ENCODE data around the gene ATF7IP. TPM values are rescaled to one million over a fixed set of nuclear protein-coding genes. Genes with fewer than 3 reads are reported as not detected.

ATF7IP gene
- total and polyA plus RNA-seq, 2 donors (not counting 1 experiment from before 2014, with no cell fraction given), result 28.1 to 208 TPM

DNA sequence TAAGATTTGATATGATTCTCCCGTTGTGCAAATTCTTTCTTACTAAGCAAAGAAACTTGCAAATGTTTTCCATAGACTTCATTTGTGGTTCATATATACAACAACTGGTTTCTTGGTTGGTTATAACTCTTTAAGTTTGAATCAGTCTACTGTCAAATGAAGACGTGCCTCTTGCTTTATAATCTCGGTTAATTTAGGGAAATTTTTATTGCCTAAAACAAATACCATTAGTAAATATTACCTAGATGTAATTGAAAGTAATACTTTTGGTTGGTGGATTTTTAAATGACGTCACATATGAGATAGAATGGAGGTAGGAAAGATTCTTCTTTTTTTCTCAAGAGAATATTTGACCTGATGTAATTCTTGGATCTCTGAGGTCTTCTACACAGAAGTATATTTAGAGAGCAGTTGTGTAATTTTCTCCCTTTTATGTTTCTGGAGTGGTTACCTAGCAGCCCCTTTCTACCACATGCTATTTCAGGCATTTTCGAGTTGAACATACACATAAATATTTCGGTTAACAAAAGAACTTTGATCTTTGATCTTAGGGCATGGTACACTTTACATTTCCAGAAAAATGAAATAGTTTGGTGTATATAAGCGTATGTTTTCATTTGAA, 1.7 kb downstream of the ATF7IP start:
- ChIA-PET POLR2A (interaction anchor here (2.1 kb wide), 1 partner anchor 127 kb away, joined by 32 read pairs; no protein-coding TSS in a partner anchor), CTCF (interaction anchor here (2.0 to 3.6 kb wide), 6 partner anchors 20 to 128 kb away, joined by 9 to 81 read pairs (median 17); no protein-coding TSS in a partner anchor)
- H3K9me3 Mint-ChIP-seq (ENCODE audit: insufficient read depth), result peaks cover 4% of the 10 kb centered on the region
- peak overlapping the region; percentile 95 for H3K27ac Mint-ChIP-seq
- intact Hi-C loops (cut with micrococcal nuclease), result loop anchor here (2.0 to 10.0 kb wide), 5 partner anchors 28 to 404 kb away; a partner anchor contains a TSS
- H3K79me2 ChIP-seq (ENCODE audit: control insufficient read depth, insufficient read depth, low read length), result peaks cover 56% of the 10 kb centered on the region
- peak overlapping the region; percentile 78 for H3K4me2 ChIP-seq (replicated peaks; ENCODE audit: low read depth, low read length, poor library complexity, severe bottlenecking)
- no peaks in the 10 kb centered on the region for H3K27me3 Mint-ChIP-seq
- ATAC-seq (ENCODE audit: low read depth) (no peak), DNase-seq (peak; percentile 81)
- peaks cover 33 to 43% of the 10 kb centered on the region in 2 donors for H3K4me1 ChIP-seq (ENCODE audit: control insufficient read depth in 2 of 2, insufficient read depth in 2 of 2, low read length in 2 of 2)
- peak overlapping the region; percentile 84 for H3K4me3 Mint-ChIP-seq
- WGBS (ENCODE audit: insufficient coverage), result no CpG with 5 or more reads among the region's 7 CpGs
- peaks cover 8 to 42% (median 14%) of the 10 kb centered on the region in 3 donors for H3K9me3 ChIP-seq (ENCODE audit: control extremely low read depth in 1 of 3, control insufficient read depth in 2 of 3, insufficient read depth in 1 of 3, low read length in 2 of 3)
- H3K27ac ChIP-seq (ENCODE audit: low read length in 2 of 2), result peak overlapping the region; percentile 98 to 99
- H2AFZ ChIP-seq (ENCODE audit: insufficient read depth, low read depth, low read length, poor library complexity, severe bottlenecking), result no peak overlapping the region
- peak overlapping the region; percentile 71 to 97 (median 82) for H3K4me3 ChIP-seq (ENCODE audit: control extremely low read depth in 1 of 5, extremely low read depth in 1 of 5, insufficient read depth in 1 of 5, low read depth in 2 of 5, low read length in 4 of 5)
- H3K4me1 Mint-ChIP-seq, result peaks cover 42% of the 10 kb centered on the region
- no peaks in the 10 kb centered on the region for H4K20me1 ChIP-seq (ENCODE audit: control insufficient read depth, insufficient read depth, low read length, poor library complexity, severe bottlenecking)
- TF ChIP-seq CTCF (IDR thresholded peaks at IDR 0.05) (no peak), EZH2 (IDR thresholded peaks at IDR 0.05; ENCODE audit: borderline replicate concordance, insufficient read depth, low read depth, low read length, poor library complexity, severe bottlenecking) (no peak)
- H3K27me3 ChIP-seq (replicated peaks in 1 of 4; ENCODE audit: control extremely low read depth in 1 of 4, control insufficient read depth in 3 of 4, insufficient read depth in 4 of 4, low read length in 3 of 4), result no peaks in the 10 kb centered on the region
- H3K36me3 ChIP-seq (replicated peaks in 1 of 2; ENCODE audit: control extremely low read depth in 1 of 2, control insufficient read depth in 1 of 2, extremely low read depth in 1 of 2, insufficient read depth in 2 of 2, low read length in 1 of 2), result peaks cover 2 to 20% of the 10 kb centered on the region in 2 experiments
- peak overlapping the region; percentile 91 for H3K9ac ChIP-seq (ENCODE audit: low read length)

GRCh38 chr12:14369311-14369710, 3.8 kb downstream of the ATF7IP start:
- H3K27ac Mint-ChIP-seq, result no peak overlapping the region
- no peaks in the 10 kb centered on the region for H3K27me3 Mint-ChIP-seq
- ChIA-PET CTCF (interaction anchor here (0.6 to 1.6 kb wide), 2 partner anchors 131 to 243 kb away, joined by 3 to 6 read pairs; no protein-coding TSS in a partner anchor), POLR2A (no interaction called here)
- DNase-seq (no peak), ATAC-seq (ENCODE audit: low read depth) (no peak)
- TF ChIP-seq EZH2 (IDR thresholded peaks at IDR 0.05; ENCODE audit: borderline replicate concordance, insufficient read depth, low read depth, low read length, poor library complexity, severe bottlenecking) (no peak), CTCF (IDR thresholded peaks at IDR 0.05) (no peak)
- no peak overlapping the region for H3K9ac ChIP-seq (ENCODE audit: low read length)
- H4K20me1 ChIP-seq (ENCODE audit: control insufficient read depth, insufficient read depth, low read length, poor library complexity, severe bottlenecking), result no peaks in the 10 kb centered on the region
- H3K4me3 ChIP-seq (ENCODE audit: control extremely low read depth in 1 of 5, extremely low read depth in 1 of 5, insufficient read depth in 1 of 5, low read depth in 2 of 5, low read length in 4 of 5), result peak overlapping the region in 1 of 5 experiments; percentile 0
- H2AFZ ChIP-seq (ENCODE audit: insufficient read depth, low read depth, low read length, poor library complexity, severe bottlenecking), result no peak overlapping the region
- H3K27me3 ChIP-seq (replicated peaks in 1 of 4; ENCODE audit: control extremely low read depth in 1 of 4, control insufficient read depth in 3 of 4, insufficient read depth in 4 of 4, low read length in 3 of 4), result no peaks in the 10 kb centered on the region
- H3K4me2 ChIP-seq (replicated peaks; ENCODE audit: low read depth, low read length, poor library complexity, severe bottlenecking), result peak overlapping the region; percentile 78
- H3K27ac ChIP-seq (ENCODE audit: low read length in 2 of 2), result peak overlapping the region; percentile 8 to 99
- H3K4me3 Mint-ChIP-seq, result no peak overlapping the region
- peaks cover 2 to 20% of the 10 kb centered on the region in 2 experiments for H3K36me3 ChIP-seq (replicated peaks in 1 of 2; ENCODE audit: control extremely low read depth in 1 of 2, control insufficient read depth in 1 of 2, extremely low read depth in 1 of 2, insufficient read depth in 2 of 2, low read length in 1 of 2)
- peaks cover 78% of the 10 kb centered on the region for H3K79me2 ChIP-seq (ENCODE audit: control insufficient read depth, insufficient read depth, low read length)
- H3K9me3 Mint-ChIP-seq (ENCODE audit: insufficient read depth), result peaks cover 2% of the 10 kb centered on the region
- peaks cover 49% of the 10 kb centered on the region for H3K4me1 Mint-ChIP-seq
- intact Hi-C loops (cut with micrococcal nuclease), result loop anchor here (10.0 kb wide), 1 partner anchor 105 kb away; no protein-coding TSS in a partner anchor
- peaks cover 19 to 47% of the 10 kb centered on the region in 2 donors for H3K4me1 ChIP-seq (ENCODE audit: control insufficient read depth in 2 of 2, insufficient read depth in 2 of 2, low read length in 2 of 2)
- peaks cover 6 to 32% (median 9%) of the 10 kb centered on the region in 3 donors for H3K9me3 ChIP-seq (ENCODE audit: control extremely low read depth in 1 of 3, control insufficient read depth in 2 of 3, insufficient read depth in 1 of 3, low read length in 2 of 3)
- 94% methylated on average over 6 of the region's 7 CpGs for WGBS (ENCODE audit: insufficient coverage)
